Eye (tissue), 1 donor: ENCODE data around the gene CD40.
"Not testable (repeated sequence)": the region's sequence is repeated elsewhere in the genome, so short reads cannot be mapped to it uniquely, and the experiment has no call there.

ENCODE experiments used
- DNase-seq: peaks from one replicate; pipeline ENCODE4 v3.0.0-alpha.2; 2015

Gene CD40

DNA sequence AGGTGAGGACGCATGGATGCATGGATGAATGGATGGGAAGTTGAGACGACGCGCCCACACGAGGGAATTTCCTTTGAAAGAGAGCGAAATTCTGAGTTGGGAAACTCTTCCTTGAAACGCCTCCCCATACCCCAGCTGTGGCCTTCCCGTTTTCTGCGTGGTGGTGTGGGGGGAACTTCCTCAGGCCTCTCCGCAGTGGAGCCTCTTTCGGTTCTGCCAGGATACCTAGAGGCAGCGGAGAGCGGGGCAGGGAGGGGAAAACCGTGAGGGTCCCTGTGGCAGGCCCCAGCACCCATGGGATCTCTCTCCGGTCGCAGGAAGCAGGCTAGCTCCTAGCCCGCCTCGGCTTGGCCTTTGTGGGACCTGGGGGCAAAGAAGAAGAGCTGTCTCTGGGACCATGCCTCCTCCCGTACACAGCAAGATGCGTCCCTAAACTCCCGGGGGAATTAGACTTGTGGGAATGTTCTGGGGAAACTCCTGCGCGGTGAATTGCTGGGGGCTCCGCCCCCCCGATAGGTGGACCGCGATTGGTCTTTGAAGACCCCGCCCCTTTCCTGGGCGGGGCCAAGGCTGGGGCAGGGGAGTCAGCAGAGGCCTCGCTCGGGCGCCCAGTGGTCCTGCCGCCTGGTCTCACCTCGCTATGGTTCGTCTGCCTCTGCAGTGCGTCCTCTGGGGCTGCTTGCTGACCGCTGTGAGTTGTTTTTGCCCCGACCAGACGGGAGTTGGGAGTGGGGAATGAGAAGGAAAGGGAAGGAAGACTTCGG lies at the start of gene CD40:
Gene CD40 (plus strand): TSS at position 611 of the 764 bp plus-strand sequence. CDS start 30 bp downstream, at position 641.
- peak; percentile 56 for DNase-seq

DNA sequence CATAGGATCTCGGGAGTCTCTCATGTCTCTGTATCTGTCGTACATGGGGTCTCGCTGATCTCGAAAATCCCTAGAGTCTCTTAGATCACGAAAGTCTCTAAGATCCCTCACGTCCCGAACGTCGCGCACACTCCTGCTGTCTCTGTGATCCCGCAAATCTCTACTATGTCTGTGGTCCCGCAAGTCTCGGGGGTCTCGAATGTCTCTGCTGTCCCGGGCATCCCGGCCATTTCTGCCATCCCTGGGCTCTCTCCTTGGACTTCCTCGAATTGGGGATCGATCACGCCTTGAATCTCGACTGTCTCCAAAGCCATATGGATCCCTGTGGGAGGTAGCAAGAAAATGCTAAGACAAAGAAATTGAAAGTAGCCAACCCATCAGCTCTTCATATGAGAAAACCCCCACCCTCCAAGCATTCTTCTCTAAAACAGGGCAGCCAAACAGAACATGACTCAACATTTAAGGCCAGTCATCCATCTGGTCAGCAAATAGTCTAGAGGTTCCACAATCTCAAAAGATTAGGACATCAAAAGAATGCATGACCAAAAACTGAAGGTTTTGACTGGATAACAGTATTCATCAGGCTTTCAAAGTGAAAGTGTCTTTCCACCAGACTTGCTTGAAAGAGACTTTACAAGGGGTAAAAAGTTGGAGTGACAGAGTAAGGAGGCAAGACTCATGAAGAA lies 47.8 kb upstream of the CD40 start:
- DNase-seq: no peak

DNA sequence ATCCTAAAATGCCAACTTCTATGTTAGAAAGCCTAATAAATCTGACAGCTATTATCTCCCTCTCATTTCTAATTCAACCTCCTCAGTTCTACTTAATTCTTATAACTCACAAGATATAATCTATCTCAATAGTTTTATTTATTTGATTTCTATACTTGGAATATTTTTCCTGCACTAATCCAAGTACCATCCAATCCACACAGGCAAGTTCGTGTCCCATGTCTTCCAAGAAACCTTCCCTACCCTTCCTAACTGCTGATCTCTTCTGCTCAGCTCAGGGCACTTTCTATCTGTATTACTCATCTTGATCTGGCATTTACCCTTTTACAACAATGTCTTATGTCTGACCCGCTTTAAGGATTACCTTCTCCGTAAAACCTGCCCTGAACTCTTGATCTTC lies 46.5 kb upstream of the CD40 start:
- DNase-seq: no peak

DNA sequence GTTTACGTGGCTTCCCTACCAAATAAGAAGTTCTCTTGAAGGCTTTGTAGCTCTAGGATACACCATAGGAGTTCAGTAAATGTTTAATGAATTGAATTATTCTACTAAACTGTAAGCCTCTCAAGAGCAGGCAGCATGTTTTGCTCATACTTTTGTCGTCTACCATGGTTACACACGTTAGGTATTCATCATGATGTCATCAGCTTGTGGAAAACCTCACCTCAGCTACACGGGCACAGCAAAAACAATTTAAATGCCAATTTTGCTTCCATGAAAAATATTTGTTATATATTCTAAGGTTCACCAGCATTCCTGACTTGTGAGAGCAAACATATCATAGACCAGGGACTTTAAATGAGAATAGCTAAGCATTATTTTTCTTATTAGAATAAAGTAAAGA lies 45.1 kb upstream of the CD40 start:
- no peak for DNase-seq

DNA sequence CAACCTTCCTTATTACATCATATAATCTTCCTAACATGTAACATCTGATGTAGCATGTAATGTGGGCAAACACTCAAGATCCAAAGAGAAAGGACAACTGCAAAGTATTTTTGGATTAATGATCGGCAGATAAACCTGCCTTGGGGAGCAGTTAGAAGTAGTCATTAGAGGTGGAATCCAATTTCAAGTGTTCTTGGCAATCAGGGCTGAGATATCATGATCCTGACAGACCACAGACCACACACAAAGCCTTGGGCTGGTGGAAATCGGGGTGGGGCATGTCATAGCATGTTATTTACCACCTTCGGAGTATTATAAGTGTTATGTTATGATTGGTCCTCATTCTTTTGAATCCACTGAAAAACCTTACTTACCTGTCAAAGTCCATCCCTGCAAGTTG lies 44.7 kb upstream of the CD40 start:
- peak; percentile 22 for DNase-seq

DNA sequence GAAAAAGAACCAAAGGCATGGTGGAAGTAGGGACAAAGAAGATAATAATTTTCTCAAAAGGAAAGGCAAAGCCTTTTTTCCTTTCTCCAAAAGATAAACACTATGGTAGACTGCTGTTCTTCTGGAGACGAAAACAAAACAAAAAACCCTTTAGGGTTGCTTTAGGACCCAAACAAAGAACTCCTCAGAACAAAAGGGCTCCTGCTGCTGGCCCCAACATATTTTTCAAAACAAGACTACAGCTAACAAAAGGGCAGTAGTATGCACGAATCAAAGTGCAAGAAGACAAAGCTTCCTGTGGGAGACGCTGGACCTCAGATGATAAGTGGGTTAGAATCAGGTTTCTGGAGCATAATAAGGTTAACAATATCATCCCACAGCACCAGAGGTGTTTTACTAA lies 44.1 kb upstream of the CD40 start:
- no peak for DNase-seq

DNA sequence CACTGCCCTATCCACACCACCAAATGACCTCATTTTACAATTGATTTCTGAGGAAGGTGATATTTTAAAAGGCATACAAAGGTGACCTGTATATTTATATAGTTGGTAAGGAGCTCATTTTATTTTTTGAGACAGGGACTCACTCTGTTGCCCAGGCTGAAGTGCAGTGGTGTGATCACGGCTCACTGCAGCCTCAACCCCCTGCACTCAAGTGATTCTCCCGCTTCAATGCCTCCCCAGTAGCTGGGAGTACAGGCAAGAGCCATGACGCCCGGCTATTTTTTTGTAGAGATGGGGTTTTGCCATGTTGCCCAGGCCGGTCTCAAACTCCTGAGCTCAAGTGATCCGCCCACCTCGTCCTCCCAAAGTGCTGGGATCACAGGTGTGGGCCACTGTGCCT lies 41.3 kb upstream of the CD40 start:
- no peak for DNase-seq

DNA sequence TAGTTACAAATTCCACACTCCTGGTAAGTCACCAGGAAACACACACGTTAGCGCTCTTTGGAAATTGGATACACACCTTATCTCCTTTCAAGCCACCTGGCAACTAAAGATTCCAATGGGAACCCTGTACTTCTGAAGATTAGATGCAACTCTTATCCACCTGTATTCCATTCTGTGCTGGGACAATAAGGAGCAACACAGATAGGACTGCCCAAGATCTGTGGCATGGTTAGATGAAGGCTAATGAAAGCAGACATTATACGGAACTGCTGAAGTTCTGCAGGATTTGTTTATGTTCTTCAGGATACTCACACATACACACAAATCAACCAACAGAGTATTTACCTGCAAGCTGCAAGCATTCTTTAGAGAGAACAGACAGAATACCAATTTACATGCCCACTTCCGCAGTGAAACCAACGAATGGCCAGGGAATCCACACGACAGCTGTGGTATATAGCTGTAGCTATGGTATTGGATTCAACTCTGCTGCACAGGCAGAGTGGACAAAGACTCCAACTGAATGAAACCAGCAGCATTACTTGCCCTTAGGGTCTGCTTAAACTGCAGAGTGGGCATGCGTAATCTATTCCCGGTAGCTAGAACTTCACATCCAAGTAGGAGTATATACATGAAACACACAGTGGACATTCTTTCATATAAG lies 40.3 kb upstream of the CD40 start:
- DNase-seq: no peak

DNA sequence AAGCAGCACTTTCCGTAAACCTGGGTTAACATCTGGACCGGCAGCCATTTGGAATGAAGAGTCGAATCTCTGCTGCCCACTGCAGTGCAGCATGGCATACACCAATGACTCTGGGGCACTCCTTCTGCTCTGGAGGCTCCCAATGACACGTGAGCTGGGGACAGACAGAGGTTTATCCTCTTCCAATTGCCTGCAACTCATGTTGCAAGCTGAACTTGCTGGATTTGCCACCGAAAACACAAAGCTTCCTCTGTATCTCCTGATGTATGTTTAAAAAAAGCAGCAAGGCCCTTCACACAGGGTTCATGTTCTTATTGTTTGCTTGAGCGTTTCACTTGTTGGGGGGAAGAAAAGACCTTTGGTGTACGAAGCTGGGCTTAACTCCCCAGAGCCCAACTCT lies 39.2 kb upstream of the CD40 start:
- no peak for DNase-seq

DNA sequence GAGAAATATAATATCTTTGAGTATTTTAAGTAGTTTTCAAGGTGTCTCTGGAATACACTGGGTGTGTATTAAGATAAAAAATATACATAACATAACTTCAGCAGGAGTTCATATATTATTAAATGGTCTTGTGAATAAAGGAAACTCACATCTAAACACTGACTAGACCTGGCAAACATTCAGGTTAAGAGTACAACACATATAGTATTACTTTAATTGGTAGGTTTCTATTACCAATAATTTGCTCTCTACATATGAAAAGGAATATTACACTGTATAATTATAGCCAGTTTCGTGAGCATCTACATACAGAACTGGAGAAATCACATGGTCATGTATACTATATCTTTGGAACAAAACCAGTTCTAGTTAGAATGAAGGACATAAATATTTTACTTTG lies 37.0 kb upstream of the CD40 start:
- DNase-seq: no peak

DNA sequence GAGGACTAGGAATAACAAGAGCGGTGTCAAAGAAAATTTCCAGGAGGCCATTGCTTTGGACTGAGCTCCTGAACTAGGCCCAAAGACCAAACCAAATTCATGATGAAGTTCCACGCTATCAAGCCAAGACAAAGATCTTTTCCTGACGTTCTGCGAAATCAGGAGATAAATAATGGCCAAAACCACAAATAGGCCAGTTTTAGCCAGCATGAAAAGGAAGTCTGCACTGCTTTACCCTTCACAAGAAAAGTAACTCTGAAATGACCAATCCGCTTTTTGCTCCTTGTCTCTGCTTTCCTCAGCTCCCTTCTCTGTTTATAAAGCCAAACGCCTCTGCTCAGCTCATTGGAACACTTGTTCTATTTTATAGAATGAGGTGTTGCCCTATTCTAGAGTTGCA lies 35.0 kb upstream of the CD40 start:
- DNase-seq: no peak

DNA sequence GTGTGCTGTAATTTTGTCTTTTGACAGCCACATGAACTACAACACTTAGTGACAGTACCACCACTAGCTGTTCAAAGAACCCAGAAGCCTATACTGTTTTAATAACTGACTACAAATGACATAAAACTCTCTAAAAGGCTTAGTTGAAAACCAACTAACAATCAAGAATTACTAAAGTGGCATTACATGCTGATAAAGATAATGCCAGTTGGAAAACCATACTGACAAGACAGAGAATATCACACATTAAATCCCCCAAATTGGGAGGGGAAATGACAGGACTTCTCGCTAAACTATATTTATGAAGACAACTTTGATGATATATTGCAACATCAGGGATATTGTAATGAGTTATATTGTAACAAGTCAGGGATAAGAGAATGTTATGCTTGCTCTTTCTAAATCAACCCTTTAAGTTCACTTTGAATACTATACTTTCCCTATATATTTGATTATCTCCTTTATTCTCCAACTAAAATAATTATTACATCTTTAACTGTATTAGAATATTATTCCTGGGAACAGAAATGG lies 34.5 kb upstream of the CD40 start:
- DNase-seq: no peak

DNA sequence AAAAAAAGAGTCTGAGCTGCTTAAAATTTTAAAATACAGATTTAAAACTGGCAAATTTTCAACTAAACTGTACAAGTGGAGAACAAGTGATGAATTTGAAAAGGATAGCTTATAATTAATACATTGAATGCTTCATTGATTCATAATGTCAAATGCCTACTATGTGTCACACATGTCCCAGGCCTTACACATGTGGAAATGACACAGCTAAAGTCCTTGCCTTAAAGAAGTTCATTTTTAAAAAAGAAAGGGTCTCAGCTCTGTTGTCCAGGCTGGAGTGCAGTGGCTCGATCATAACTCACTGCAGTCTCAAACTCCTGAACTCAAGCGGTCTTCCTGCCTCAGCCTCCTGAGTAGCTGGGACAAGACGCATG lies 33.3 kb upstream of the CD40 start:
- DNase-seq: no peak

DNA sequence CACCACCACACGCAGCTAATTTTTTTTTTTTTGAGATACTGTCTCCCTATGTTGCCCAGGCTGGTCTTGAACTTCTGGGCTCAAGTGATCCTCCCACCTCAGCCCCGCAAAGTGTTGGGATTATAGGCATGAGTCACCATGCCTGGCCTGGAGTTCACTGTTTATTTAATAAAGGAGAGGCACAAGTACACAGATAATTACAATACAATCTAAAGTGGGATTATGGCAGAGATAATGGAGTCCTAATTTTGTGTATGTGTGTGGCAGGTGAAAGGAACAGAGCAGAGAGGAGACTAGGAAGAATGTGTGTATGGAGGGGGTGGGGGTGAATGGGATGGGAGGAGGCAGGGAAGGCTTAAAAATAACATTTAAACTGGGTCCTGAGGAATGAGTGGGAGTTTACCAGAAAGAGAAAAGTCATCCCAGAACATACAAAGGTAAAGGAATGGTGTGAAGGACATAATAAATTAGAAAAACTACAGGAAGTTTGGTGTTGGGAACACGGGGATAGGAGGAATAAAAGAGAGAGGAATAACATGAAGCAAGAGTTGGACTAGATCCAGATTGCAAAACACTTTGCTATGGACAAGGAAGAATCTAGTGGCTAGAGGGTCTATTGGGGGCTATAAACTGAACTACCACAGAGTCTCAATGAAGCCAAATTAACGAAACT lies 32.8 kb upstream of the CD40 start:
- no peak for DNase-seq

DNA sequence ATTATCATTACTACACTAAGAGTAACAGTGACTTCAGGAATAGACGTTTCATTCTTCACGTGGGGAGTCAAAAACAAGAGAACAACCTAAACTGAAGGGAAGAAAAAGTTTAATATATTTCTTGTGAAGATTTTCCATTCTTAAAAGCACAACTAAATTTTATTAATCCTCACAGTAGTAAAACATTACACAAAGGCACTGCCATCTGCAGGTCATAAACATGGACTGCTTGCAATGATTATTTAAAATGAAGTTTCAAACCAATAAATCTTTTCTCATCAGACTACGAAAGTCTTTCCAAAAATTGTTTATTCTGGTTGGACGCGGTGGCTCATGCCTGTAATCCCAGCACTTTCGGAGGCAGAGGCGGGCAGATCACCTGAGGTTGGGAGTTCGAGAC lies 31.0 kb upstream of the CD40 start:
- no peak for DNase-seq

DNA sequence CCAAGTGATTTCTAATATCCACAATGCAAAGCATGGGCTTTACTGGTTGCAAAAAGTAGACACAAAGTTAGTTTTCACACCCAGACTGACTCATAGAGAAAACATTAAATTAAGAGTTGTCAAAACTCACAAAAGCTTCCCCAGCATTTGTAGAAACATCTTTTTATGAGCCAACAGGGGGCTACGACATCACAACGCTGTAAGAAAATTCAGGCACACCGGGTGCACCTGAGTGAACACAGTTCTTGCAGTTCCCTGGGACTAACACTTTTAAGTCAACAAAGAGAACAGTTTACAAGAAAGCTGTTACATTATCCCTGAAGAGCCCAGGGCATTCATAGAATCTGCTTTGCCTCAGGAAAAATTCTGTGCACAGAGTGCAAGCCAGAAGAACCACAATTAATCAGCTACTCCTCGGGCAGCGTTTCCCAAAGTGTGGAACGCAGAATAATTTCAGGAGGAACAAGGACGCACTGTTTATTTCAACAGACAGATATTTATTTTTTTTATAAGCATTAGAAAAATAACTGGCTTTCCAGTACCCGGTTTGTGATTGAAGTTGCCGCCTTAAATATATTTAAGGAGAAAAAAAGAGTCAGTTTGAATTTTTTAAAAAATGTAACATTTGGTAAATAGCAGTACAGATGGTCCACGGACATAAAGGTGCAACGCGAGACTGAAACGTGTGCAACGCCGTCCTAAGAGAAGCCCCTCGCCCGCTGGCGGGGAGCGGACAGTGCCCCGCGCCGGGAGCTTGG lies 29.5 kb upstream of the CD40 start:
- no peak for DNase-seq

DNA sequence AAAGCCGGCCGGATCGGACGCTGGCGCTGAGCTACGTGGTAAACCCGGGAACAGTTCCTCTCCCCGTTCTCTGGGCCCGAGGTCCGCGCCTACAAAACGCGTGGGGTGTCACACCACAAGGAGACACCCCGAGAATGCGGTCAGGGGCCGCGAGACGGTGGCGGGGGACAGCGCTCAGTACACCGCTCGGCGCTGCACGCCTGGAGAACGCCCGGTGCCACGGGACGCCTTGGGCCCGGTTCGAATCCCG lies 29.0 kb upstream of the CD40 start:
- DNase-seq: no peak

DNA sequence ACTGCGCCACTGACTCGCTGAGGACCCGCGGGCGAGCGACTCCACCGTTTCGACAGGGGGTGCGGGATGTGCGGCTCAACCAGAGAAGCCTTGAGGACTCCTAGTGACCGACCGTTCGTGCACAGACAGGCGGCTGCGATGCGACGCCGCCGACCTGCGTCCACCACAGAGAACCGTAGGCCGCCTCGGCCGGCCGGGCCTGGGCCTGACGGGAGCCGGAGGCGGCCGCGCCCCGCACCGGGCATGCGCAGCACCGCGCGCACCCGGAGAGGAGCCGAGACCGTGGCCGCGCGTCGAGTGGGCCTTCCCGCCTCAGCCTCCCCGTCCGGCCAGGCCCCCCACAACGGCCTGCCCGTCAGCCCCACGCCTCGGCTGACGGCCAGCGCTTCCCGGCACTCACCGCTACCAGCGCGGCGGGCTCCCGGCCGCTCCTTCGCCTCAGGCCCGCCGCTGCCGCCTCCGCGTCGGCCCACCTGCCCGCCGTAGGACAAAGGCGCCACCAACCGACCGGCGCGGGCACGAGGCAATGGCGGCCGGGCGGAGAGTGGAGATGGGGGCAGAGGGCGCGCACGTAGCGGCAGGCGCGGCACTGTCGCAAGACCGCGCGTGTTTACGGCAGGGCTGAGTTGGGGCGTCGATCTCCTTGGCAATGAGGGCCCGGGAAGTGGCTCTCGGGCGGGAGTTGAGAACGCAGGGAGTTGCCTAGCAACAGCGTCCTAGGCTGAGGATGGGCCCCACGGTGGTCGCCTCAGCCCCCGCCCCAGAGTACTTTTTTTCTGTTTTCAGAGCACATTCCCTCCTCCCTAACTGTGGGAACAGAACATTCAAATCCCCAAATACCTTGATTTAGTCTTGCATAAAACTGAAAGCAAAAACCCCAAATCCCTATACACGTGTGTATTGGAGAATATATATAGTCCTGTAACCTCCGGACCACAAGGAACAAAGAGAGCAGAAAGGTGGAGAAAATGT lies 28.4 kb upstream of the CD40 start, which contains the start of gene NCOA5:
Gene NCOA5 (minus strand): TSS at position 546 of the 972 bp plus-strand sequence. CDS start 10,538 bp downstream, outside the sequence.
- peak; percentile 98 for DNase-seq

DNA sequence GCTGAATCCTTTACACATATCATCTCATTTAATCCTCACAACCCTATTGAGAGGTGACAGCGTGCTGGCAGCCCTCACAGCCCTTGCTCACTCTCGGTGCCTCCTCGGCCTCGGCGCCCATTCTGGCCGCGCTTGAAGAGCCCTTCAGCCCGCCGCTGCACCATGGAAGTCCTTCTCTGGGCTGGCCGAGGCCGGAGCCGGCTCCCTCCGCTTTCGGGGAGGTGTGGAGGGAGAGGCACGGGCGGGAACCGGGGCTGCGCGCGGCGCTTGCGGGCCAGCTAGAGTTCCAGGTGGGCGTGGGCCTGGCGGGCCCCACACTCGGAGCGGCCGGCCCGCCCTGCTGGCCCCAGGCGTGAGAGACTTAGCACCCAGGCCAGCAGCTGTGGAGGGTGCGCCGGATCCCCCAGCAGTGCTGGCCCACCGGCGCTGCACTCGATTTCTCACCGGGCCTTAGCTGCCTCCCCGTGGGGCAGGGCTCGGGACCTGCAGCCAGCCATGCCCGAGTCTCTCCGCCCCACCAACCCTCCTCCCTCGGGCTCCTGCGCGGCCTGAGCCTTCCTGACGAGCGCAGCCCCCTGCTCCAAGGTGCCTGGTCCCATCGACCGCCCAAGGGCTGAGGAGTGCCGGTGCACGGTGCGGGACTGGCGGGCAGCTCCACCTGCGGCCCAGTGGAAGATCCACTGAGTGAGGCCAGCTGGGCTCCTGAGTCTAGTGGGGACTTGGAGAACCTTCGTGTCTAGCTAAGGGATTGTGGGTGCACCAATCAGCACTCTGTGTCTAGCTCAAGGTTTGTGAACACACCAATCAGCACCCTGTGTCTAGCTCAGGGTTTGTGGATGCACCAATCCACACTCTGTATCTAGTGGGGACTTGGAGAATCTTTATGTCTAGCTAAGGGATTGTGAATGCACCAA lies 26.2 kb upstream of the CD40 start:
- not testable (repeated sequence) for DNase-seq

DNA sequence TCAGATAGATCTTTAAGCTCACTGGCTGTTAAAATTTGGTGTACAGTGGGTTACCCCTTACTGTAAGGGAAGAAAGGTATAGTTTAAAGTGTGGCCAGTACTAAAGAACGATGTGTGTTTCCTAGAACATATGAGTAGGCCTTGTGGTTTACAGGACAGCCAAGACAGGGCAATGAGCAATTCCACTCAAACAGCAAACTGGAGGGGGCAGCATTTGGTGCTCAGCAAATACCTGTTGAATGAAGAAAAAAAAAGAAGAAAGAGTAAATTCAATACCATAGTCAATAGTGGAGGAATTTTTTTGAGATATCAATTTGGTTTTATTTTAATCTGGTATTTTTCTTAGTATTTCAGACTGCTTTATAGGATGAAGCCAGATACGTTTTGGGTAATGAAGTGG lies 24.6 kb upstream of the CD40 start:
- DNase-seq: no peak
